ENCODE measurements around the gene LGALS7B.

GRCh38 chr19:38803543-38803942 is 14.5 kb downstream of the LGALS7B start:
- TF ChIP-seq POLR2A (IDR thresholded peaks at IDR 0.05): no peak
- TF ChIP-seq, protein P1, sequence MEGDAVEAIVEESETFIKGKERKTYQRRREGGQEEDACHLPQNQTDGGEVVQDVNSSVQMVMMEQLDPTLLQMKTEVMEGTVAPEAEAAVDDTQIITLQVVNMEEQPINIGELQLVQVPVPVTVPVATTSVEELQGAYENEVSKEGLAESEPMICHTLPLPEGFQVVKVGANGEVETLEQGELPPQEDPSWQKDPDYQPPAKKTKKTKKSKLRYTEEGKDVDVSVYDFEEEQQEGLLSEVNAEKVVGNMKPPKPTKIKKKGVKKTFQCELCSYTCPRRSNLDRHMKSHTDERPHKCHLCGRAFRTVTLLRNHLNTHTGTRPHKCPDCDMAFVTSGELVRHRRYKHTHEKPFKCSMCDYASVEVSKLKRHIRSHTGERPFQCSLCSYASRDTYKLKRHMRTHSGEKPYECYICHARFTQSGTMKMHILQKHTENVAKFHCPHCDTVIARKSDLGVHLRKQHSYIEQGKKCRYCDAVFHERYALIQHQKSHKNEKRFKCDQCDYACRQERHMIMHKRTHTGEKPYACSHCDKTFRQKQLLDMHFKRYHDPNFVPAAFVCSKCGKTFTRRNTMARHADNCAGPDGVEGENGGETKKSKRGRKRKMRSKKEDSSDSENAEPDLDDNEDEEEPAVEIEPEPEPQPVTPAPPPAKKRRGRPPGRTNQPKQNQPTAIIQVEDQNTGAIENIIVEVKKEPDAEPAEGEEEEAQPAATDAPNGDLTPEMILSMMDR (IDR thresholded peaks at IDR 0.05 in 8 of 11, conservative IDR thresholded peaks at IDR 0.05 in 3 of 11): no peak

All from spleen (tissue), 7 donors.